H9 (cell line): ENCODE results near the gene STARD3NL. TPM values are rescaled to one million over a fixed set of nuclear protein-coding genes. Genes with fewer than 3 reads are reported as not detected.

Experiments used
- DNase-seq: peaks from one replicate; pipeline ENCODE4 v3.0.0-alpha.2; 2017
- H2AFZ ChIP-seq: one replicate; pipeline ENCODE4 v1.6.1; 2013; ENCODE audit warnings: mild to moderate bottlenecking, low read length, control low read depth, moderate library complexity
- H2AK5ac ChIP-seq: 2 replicates; pipeline ENCODE4 v1.6.1; 2013; ENCODE audit warnings: low read length, control low read depth, mixed read lengths; ENCODE audit not compliant: insufficient read length
- H2BK120ac ChIP-seq: one replicate; pipeline ENCODE4 v1.6.1; 2013; ENCODE audit warnings: low read depth, mild to moderate bottlenecking, low read length, control low read depth, inconsistent platforms; ENCODE audit not compliant: poor library complexity, severe bottlenecking
- H2BK12ac ChIP-seq: 2 replicates; pipeline ENCODE4 v1.6.1; 2013; ENCODE audit warnings: low read length, control low read depth, mixed read lengths, low read depth; ENCODE audit not compliant: insufficient read length
- H2BK15ac ChIP-seq: 2 replicates; pipeline ENCODE4 v1.6.1; 2013; ENCODE audit warnings: low read depth, low read length, control low read depth
- H2BK20ac ChIP-seq: one replicate; pipeline ENCODE4 v1.6.1; 2013; ENCODE audit warnings: low read depth, mild to moderate bottlenecking, low read length, control low read depth, inconsistent platforms; ENCODE audit not compliant: poor library complexity, severe bottlenecking
- H2BK5ac ChIP-seq: 2 replicates; pipeline ENCODE4 v1.6.1; 2013; ENCODE audit warnings: low read length, control low read depth, mixed read lengths; ENCODE audit not compliant: insufficient read length
- H3K14ac ChIP-seq: 2 replicates; pipeline ENCODE4 v1.6.1; 2013; ENCODE audit warnings: low read length, control low read depth; ENCODE audit not compliant: insufficient read depth
- H3K18ac ChIP-seq: 2 replicates; pipeline ENCODE4 v1.6.1; 2013; ENCODE audit warnings: low read depth, mild to moderate bottlenecking, mixed read lengths, low read length, control low read depth; ENCODE audit not compliant: insufficient read length
- H3K23ac ChIP-seq: 2 replicates; pipeline ENCODE4 v1.6.1; 2013; ENCODE audit warnings: low read length, control low read depth, mixed read lengths, low read depth; ENCODE audit not compliant: insufficient read length
- H3K23me2 ChIP-seq: 2 replicates; pipeline ENCODE4 v1.6.1; 2013; ENCODE audit warnings: low read depth, mild to moderate bottlenecking, mixed read lengths, low read length, control low read depth; ENCODE audit not compliant: insufficient read length, poor library complexity, severe bottlenecking
- H3K27ac ChIP-seq: 2 replicates; pipeline ENCODE4 v1.5.1; 2013; ENCODE audit warnings: low read length, control low read depth, mixed read lengths, low read depth; ENCODE audit not compliant: insufficient read length
- H3K27me3 ChIP-seq: 2 replicates; pipeline ENCODE4 v1.6.1; 2013; ENCODE audit warnings: low read length, control low read depth, inconsistent platforms; ENCODE audit not compliant: insufficient read depth
- H3K4ac ChIP-seq: 2 replicates; pipeline ENCODE4 v1.6.1; 2013; ENCODE audit warnings: low read depth, mild to moderate bottlenecking, control low read depth, inconsistent platforms, low read length, moderate library complexity
- H3K4me1 ChIP-seq: 2 replicates; pipeline ENCODE4 v1.6.1; 2013; ENCODE audit warnings: low read length, control low read depth, inconsistent platforms; ENCODE audit not compliant: insufficient read depth
- H3K4me2 ChIP-seq: 2 replicates; pipeline ENCODE4 v1.6.1; 2013; ENCODE audit warnings: low read length, control low read depth, mixed read lengths; ENCODE audit not compliant: insufficient read length, insufficient read depth
- H3K56ac ChIP-seq: 2 replicates; pipeline ENCODE4 v1.6.1; 2013; ENCODE audit warnings: low read depth, mild to moderate bottlenecking, mixed read lengths, low read length, control low read depth; ENCODE audit not compliant: insufficient read length
- H3K79me1 ChIP-seq: 2 replicates; pipeline ENCODE4 v1.6.1; 2013; ENCODE audit warnings: low read depth, mild to moderate bottlenecking, moderate library complexity, low read length, control low read depth, inconsistent platforms; ENCODE audit not compliant: insufficient read depth, poor library complexity, severe bottlenecking
- H3K79me2 ChIP-seq: 2 replicates; pipeline ENCODE4 v1.6.1; 2013; ENCODE audit warnings: low read length, control low read depth, inconsistent platforms; ENCODE audit not compliant: insufficient read depth
- H3K9ac ChIP-seq: 2 replicates; pipeline ENCODE4 v1.6.1; 2013; ENCODE audit warnings: low read length, control low read depth, mixed read lengths; ENCODE audit not compliant: insufficient read length; ENCODE audit errors: extremely low read depth
- H3K9me3 ChIP-seq: one replicate; pipeline ENCODE4 v1.6.1; 2013; ENCODE audit warnings: low read depth, low read length, inconsistent platforms; ENCODE audit not compliant: control insufficient read depth
- H3T11ph ChIP-seq: one replicate; pipeline ENCODE4 v1.6.1; 2013; ENCODE audit warnings: mild to moderate bottlenecking, low read length, control low read depth, inconsistent platforms
- H4K20me1 ChIP-seq: one replicate; pipeline ENCODE4 v1.6.1; 2013; ENCODE audit not compliant: control insufficient read depth, insufficient read length, insufficient read depth
- H4K5ac ChIP-seq: 2 replicates; pipeline ENCODE4 v1.6.1; 2013; ENCODE audit warnings: low read depth, mild to moderate bottlenecking, mixed read lengths, low read length, control low read depth; ENCODE audit not compliant: insufficient read length
- H4K8ac ChIP-seq: replicated peaks from 2 replicates; pipeline ENCODE4 v1.6.1; 2013; ENCODE audit warnings: low read length, control low read depth, mixed read lengths, low read depth; ENCODE audit not compliant: insufficient read length
- H4K91ac ChIP-seq: 2 replicates; pipeline ENCODE4 v1.6.1; 2013; ENCODE audit warnings: low read depth, mild to moderate bottlenecking, moderate library complexity, mixed read lengths, low read length, control low read depth; ENCODE audit not compliant: insufficient read length
- H3K27ac Mint-ChIP-seq, 3 experiments: 2 replicates in 2 of 3; 3 replicates in 1 of 3; pipeline ENCODE4 v1.8.0; 2020 to 2021; ENCODE audit warnings: mixed read lengths in 3 of 3, mild to moderate bottlenecking in 1 of 3, moderate library complexity in 1 of 3
- H3K27me3 Mint-ChIP-seq: 2 replicates; pipeline ENCODE4 v1.8.0; 2021; ENCODE audit warnings: low read depth, mild to moderate bottlenecking, moderate library complexity, mixed read lengths
- H3K36me3 Mint-ChIP-seq, 3 experiments: 2 replicates in 2 of 3; 3 replicates in 1 of 3; pipeline ENCODE4 v1.8.0; 2020 to 2021; ENCODE audit warnings: low read depth in 3 of 3, mixed read lengths in 3 of 3; ENCODE audit not compliant: insufficient read depth in 1 of 3
- H3K4me1 Mint-ChIP-seq, 2 experiments: 2 replicates each; pipeline ENCODE4 v1.8.0; 2020; ENCODE audit warnings: mixed read lengths in 2 of 2
- H3K4me3 Mint-ChIP-seq, 2 experiments: 2 replicates in 1 of 2; 3 replicates in 1 of 2; pipeline ENCODE4 v1.8.0; 2020 to 2021; ENCODE audit warnings: mild to moderate bottlenecking in 2 of 2, mixed read lengths in 2 of 2, moderate library complexity in 1 of 2
- H3K9me3 Mint-ChIP-seq, 2 experiments: 2 replicates in 1 of 2; 3 replicates in 1 of 2; pipeline ENCODE4 v1.8.0; 2020; ENCODE audit warnings: mild to moderate bottlenecking in 2 of 2, mixed read lengths in 2 of 2, moderate library complexity in 1 of 2
- WGBS: extraction: QIAGEN DNeasy Blood & Tissue Kit; methylation state at CpG from one replicate; pipeline ENCODE4 v1.1.7; 2013; ENCODE audit warnings: missing lambda C conversion rate, low lambda C conversion rate, mixed read lengths; ENCODE audit not compliant: insufficient read length; ENCODE audit errors: extremely low coverage; 5-methylcytosine and 5-hydroxymethylcytosine counted together
- total RNA-seq: library from RNA; stranded (reverse); gene quantifications from 2 replicates; pipeline ENCODE4 v1.2.1, GENCODE V29; 2021
- TF ChIP-seq, protein P1 (sequence below): fragments of 200-600 bp; sonication (generic); conservative IDR thresholded peaks from 3 replicates; pipeline ENCODE4 v1.8.0; 2021; ENCODE audit warnings: antibody characterized with exemption, mild to moderate bottlenecking

STARD3NL gene
- total RNA-seq, 1 experiment from 2014 or later: 36.5 TPM

DNA sequence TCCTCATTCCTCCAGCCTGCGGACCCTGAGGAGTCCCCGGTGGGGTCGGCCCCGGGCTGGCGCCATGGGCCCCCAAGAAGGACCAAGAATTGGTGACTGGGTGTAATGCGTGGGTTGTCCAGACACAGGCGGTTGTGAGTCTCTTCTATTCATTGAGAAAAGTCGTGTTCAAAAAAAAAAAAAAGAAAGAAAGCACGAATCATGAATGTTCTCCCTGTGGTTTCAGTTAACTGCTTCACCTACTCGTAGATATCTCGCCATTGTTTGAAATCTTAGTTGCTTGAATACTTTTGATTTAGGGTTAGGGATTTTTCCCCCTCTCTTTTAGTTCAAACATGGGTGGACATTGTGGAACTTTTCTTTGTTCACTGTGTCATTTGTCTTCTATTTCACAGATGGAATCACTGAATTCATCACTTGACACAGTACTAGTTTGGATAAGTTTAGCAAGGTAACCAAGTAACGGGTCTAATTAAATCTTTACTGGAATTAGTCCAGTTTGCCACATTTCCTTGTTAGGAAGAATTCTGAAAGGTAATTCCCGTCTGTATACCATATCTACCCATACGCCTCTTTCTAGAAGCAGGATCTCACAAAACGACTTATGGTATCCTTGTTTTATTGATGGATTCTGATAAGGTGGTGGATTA, 775 bp downstream of the STARD3NL start:
- H2AK5ac ChIP-seq: no peak overlapping the region
- H3K23ac ChIP-seq: no peak overlapping the region
- H4K8ac ChIP-seq: no peak overlapping the region
- no peak overlapping the region for H3K18ac ChIP-seq
- no peak overlapping the region for H4K5ac ChIP-seq
- H2BK12ac ChIP-seq: no peak overlapping the region
- Mint-ChIP-seq H3K36me3 (peaks cover under 1 to 1% (median under 1%) of the 10 kb centered on the region in 3 experiments; a peak in 5 of 7 replicates), H3K9me3 (no peaks in the 10 kb centered on the region; a peak in 2 of 5 replicates), H3K27ac (peak overlapping the region in 2 of 3 experiments; percentile 84 to 95; a peak in 4 of 7 replicates), H3K4me1 (peaks cover 19 to 25% of the 10 kb centered on the region in 2 experiments), H3K27me3 (peaks cover 3% of the 10 kb centered on the region), H3K4me3 (peak overlapping the region; percentile 95 to 96)
- no CpG with 5 or more reads among the region's 15 CpGs for WGBS
- no peak overlapping the region for H2BK120ac ChIP-seq
- H3T11ph ChIP-seq: no peak overlapping the region
- no peak overlapping the region for H3K14ac ChIP-seq
- no peak for DNase-seq
- no peak overlapping the region for H3K56ac ChIP-seq
- TF ChIP-seq, protein P1, sequence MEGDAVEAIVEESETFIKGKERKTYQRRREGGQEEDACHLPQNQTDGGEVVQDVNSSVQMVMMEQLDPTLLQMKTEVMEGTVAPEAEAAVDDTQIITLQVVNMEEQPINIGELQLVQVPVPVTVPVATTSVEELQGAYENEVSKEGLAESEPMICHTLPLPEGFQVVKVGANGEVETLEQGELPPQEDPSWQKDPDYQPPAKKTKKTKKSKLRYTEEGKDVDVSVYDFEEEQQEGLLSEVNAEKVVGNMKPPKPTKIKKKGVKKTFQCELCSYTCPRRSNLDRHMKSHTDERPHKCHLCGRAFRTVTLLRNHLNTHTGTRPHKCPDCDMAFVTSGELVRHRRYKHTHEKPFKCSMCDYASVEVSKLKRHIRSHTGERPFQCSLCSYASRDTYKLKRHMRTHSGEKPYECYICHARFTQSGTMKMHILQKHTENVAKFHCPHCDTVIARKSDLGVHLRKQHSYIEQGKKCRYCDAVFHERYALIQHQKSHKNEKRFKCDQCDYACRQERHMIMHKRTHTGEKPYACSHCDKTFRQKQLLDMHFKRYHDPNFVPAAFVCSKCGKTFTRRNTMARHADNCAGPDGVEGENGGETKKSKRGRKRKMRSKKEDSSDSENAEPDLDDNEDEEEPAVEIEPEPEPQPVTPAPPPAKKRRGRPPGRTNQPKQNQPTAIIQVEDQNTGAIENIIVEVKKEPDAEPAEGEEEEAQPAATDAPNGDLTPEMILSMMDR: no peak
- H3K27me3 ChIP-seq: no peaks in the 10 kb centered on the region
- H3K4me2 ChIP-seq: peak overlapping the region; percentile 65
- no peak overlapping the region for H2AFZ ChIP-seq
- no peak overlapping the region for H4K91ac ChIP-seq
- no peaks in the 10 kb centered on the region for H3K9me3 ChIP-seq
- no peak overlapping the region for H3K4ac ChIP-seq
- H2BK15ac ChIP-seq: no peak overlapping the region
- H3K4me1 ChIP-seq: no peaks in the 10 kb centered on the region
- peaks cover 3% of the 10 kb centered on the region for H3K23me2 ChIP-seq
- H3K27ac ChIP-seq: no peak overlapping the region
- H2BK5ac ChIP-seq: no peak overlapping the region
- H3K79me2 ChIP-seq: peaks cover 1% of the 10 kb centered on the region; the same call in 1 of the 2 replicates
- no peaks in the 10 kb centered on the region for H3K79me1 ChIP-seq
- no peak overlapping the region for H2BK20ac ChIP-seq
- no peaks in the 10 kb centered on the region for H4K20me1 ChIP-seq
- H3K9ac ChIP-seq: peak overlapping the region; percentile 48
